ENCODE measurements around the gene USP6NL.

Gene USP6NL

GRCh38 chr10:11407939-11408338 lies 203.5 kb downstream of the USP6NL start:
- DNase-seq = no peak

- no peak for DNase-seq
Measured at GRCh38 chr10:11406746-11407145, 204.7 kb downstream of the USP6NL start.

DNA sequence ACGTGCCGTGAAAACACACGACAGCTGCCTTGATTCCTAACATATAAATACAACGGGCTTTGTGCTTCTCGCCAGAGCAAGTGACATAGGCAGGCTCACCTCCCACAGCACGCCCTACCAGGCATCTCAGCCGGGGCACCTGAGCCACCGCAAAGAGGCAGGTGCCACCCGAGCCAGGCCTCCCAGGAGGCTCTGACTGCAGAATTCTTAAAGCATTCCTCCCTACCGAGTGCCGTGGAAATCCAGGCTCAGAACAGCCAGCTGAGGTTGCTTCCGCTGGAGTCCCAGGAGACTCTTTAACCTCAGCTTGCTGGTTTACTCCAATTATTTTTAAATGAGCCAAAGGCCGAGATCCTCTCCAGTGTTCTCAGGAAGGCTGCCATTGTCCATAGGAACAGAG lies 206.5 kb downstream of the USP6NL start:
- DNase-seq = no peak
